OCI-LY7 (cell line): ENCODE results near the gene ZNF417.

Experiments used
- EZH2phosphoT487 ChIP-seq: fragments of 200-600 bp; sonication (generic); IDR thresholded peaks from 2 replicates; pipeline ENCODE4 v1.6.1; 2018; ENCODE audit warnings: low read depth, borderline replicate concordance, mild to moderate bottlenecking, mixed run types, antibody characterized with exemption, low read length, moderate library complexity, mixed read lengths
- TF ChIP-seq, protein P1 (sequence below): fragments of 200-600 bp; sonication (generic); conservative IDR thresholded peaks from 2 replicates; pipeline ENCODE4 v1.5.1; 2014; ENCODE audit warnings: mild to moderate bottlenecking, antibody characterized with exemption, low read length, moderate library complexity, mixed read lengths

GRCh38 chr19:57870225-57870624 is 46.2 kb downstream of the ZNF417 start:
- TF ChIP-seq, protein P1, sequence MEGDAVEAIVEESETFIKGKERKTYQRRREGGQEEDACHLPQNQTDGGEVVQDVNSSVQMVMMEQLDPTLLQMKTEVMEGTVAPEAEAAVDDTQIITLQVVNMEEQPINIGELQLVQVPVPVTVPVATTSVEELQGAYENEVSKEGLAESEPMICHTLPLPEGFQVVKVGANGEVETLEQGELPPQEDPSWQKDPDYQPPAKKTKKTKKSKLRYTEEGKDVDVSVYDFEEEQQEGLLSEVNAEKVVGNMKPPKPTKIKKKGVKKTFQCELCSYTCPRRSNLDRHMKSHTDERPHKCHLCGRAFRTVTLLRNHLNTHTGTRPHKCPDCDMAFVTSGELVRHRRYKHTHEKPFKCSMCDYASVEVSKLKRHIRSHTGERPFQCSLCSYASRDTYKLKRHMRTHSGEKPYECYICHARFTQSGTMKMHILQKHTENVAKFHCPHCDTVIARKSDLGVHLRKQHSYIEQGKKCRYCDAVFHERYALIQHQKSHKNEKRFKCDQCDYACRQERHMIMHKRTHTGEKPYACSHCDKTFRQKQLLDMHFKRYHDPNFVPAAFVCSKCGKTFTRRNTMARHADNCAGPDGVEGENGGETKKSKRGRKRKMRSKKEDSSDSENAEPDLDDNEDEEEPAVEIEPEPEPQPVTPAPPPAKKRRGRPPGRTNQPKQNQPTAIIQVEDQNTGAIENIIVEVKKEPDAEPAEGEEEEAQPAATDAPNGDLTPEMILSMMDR = no peak
- no peak for TF ChIP-seq EZH2phosphoT487
